HEK293T (cell line): ENCODE measurements around the gene CYP2F1.
"Not testable (repeated sequence)": the region's sequence is repeated elsewhere in the genome, so short reads cannot be mapped to it uniquely, and the experiment has no call there.

Source experiments
- CTCF ChIA-PET: fragments of 350-600 bp; formaldehyde crosslinking; extraction: SDS; loops from one replicate; lab custom pipeline; 2021; ENCODE audit warnings: antibody characterized with exemption, inconsistent platforms; lab: Yijun Ruan, JAX
- POLR2A ChIA-PET: fragments of 350-600 bp; formaldehyde crosslinking; extraction: SDS; loops from one replicate; lab custom pipeline; 2020; ENCODE audit warnings: antibody characterized with exemption, inconsistent platforms; lab: Yijun Ruan, JAX
- DNase-seq: peaks from one replicate; pipeline ENCODE4 v3.0.0; 2012; ENCODE audit warnings: mixed read lengths; ENCODE audit errors: extremely low spot score
- ARNT ChIP-seq: fragments of 450-650 bp; IDR thresholded peaks from 2 replicates; pipeline ENCODE4 v1.6.1; 2017; ENCODE audit warnings: mild to moderate bottlenecking
- BHLHE40 ChIP-seq: fragments of 450-650 bp; IDR thresholded peaks from 2 replicates; pipeline ENCODE4 v1.6.1; 2016; ENCODE audit warnings: mild to moderate bottlenecking, moderate library complexity, borderline replicate concordance
- CTBP1 ChIP-seq: fragments of 450-650 bp; IDR thresholded peaks from 2 replicates; pipeline ENCODE4 v1.6.1; 2016; ENCODE audit warnings: borderline replicate concordance
- ELF4 ChIP-seq: fragments of 450-650 bp; IDR thresholded peaks from 2 replicates; pipeline ENCODE4 v1.6.1; 2017; ENCODE audit warnings: antibody characterized with exemption
- FOXA1 ChIP-seq: fragments of 450-650 bp; IDR thresholded peaks from 2 replicates; pipeline ENCODE4 v1.6.1; 2016; ENCODE audit warnings: mild to moderate bottlenecking
- FOXK2 ChIP-seq: fragments of 450-650 bp; IDR thresholded peaks from 2 replicates; pipeline ENCODE4 v1.6.1; 2016; ENCODE audit warnings: mild to moderate bottlenecking
- FOXM1 ChIP-seq: fragments of 450-650 bp; IDR thresholded peaks from 2 replicates; pipeline ENCODE4 v1.6.1; 2017; ENCODE audit warnings: mild to moderate bottlenecking, borderline replicate concordance
- HDGF ChIP-seq: fragments of 450-650 bp; IDR thresholded peaks from 2 replicates; pipeline ENCODE4 v1.6.1; 2017; ENCODE audit warnings: antibody characterized with exemption, borderline replicate concordance
- L3MBTL2 ChIP-seq: fragments of 450-650 bp; conservative IDR thresholded peaks from 2 replicates; pipeline ENCODE4 v1.6.1; 2016; ENCODE audit warnings: mild to moderate bottlenecking
- LEF1 ChIP-seq: fragments of 450-650 bp; IDR thresholded peaks from 2 replicates; pipeline ENCODE4 v1.6.1; 2017; ENCODE audit warnings: mild to moderate bottlenecking, borderline replicate concordance
- NFRKB ChIP-seq: fragments of 450-650 bp; IDR thresholded peaks from 2 replicates; pipeline ENCODE4 v1.6.1; 2016; ENCODE audit warnings: mild to moderate bottlenecking, moderate library complexity
- SP1 ChIP-seq: fragments of 450-650 bp; IDR thresholded peaks from 2 replicates; pipeline ENCODE4 v1.6.1; 2017
- SUZ12 ChIP-seq: fragments of 450-650 bp; IDR thresholded peaks from 2 replicates; pipeline ENCODE4 v1.6.1; 2016; ENCODE audit warnings: mild to moderate bottlenecking
- TARDBP ChIP-seq: fragments of 450-650 bp; IDR thresholded peaks from 2 replicates; pipeline ENCODE4 v1.6.1; 2016
- ZNF384 ChIP-seq: fragments of 450-650 bp; IDR thresholded peaks from 2 replicates; pipeline ENCODE4 v1.6.1; 2016
- TF ChIP-seq, protein P1 (sequence below): fragments of 450-650 bp; IDR thresholded peaks from 2 replicates; pipeline ENCODE4 v1.6.1; 2016

The CYP2F1 gene

DNA sequence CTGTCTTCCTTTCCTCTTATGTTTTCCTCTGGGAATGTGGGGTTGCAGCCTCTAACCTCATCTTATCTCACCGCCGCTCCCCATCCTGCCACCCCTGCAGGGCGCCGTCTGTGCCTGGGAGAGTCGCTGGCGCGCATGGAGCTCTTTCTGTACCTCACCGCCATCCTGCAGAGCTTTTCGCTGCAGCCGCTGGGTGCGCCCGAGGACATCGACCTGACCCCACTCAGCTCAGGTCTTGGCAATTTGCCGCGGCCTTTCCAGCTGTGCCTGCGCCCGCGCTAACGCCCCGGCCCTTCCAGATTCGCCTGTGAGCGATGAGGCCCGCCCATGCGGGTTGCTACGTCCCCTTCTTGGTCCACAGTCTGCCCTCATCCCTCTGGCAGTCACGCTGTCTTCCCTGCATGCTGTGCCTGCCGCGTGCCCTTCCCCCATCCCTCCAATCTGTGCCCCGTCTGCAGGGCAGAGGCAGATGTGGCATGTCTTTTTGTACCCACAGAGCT is 13.6 kb downstream of the CYP2F1 start:
- DNase-seq, result peak; percentile 57
- CTCF ChIA-PET, result interaction anchor here (1.2 to 1.6 kb wide), 2 partner anchors 17 to 482 kb away, joined by 3 to 9 read pairs; no protein-coding TSS in a partner anchor

GRCh38 chr19:41128692-41129091 is 14.5 kb downstream of the CYP2F1 start:
- POLR2A ChIA-PET, result no interaction called here
- CTCF ChIA-PET, result no interaction called here
- no peak for TF ChIP-seq NFRKB
- no peak for TF ChIP-seq ELF4
- no peak for TF ChIP-seq FOXM1
- no peak for TF ChIP-seq LEF1
- TF ChIP-seq SUZ12, result no peak
- no peak for TF ChIP-seq CTBP1
- TF ChIP-seq ZNF384, result no peak
- TF ChIP-seq L3MBTL2, result no peak
- DNase-seq, result no peak

More for the DNA sequence above, 13.6 kb downstream of the CYP2F1 start:
- POLR2A ChIA-PET, result not testable (repeated sequence)

DNA sequence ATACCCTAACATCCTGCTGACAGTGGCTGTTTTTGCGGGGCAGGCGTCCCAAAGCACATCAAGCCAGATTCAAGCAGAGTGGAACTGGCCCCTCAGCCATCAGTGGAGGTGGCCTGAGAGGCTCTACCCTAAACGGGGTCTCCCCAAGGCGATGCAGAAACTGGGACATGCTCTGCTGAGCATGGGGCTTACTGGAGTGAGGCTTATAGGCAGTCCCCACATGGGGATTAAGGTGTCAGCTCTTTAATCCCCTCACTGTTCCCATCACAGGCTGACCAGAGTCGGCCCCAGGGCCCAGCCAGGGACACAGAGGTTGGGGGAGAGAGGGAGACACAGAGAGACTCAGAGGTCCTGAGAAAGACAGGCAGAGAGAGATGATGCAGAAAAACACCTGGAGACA is 17.0 kb downstream of the CYP2F1 start:
- no peak for DNase-seq
- ChIA-PET CTCF (no interaction called here), POLR2A (no interaction called here)
- TF ChIP-seq ZNF384 (no peak), TARDBP (no peak), ARNT (no peak), FOXA1 (no peak), BHLHE40 (no peak), FOXM1 (no peak), HDGF (no peak), L3MBTL2 (no peak), ELF4 (no peak)

DNA sequence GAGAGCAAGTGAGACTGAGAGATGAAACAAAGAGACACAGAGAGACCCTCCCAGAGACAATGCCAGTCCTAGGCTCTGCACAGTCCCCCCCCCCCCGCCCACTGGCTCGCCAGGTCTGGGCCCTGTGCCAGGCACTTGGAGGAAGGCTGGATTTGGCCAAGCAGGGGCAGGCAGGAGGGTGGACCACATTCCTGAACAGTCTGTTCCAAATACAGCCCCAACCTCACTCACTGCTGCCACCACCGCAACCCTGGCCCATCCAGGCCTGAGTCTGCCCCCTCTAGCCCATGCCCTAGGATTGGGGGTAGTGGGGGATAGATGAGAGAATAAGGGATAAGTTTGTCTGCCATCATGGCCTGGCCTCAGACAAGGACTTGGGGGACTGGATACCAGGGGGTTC is 19.0 kb downstream of the CYP2F1 start:
- ChIA-PET POLR2A (no interaction called here), CTCF (no interaction called here)
- no peak for TF ChIP-seq ZNF384
- no peak for TF ChIP-seq ELF4
- TF ChIP-seq FOXK2, result no peak
- no peak for TF ChIP-seq CTBP1
- no peak for TF ChIP-seq L3MBTL2
- no peak for TF ChIP-seq LEF1
- DNase-seq, result no peak

GRCh38 chr19:41134616-41135015 is 20.4 kb downstream of the CYP2F1 start:
- ChIA-PET CTCF (no interaction called here), POLR2A (no interaction called here)
- TF ChIP-seq, protein P1, sequence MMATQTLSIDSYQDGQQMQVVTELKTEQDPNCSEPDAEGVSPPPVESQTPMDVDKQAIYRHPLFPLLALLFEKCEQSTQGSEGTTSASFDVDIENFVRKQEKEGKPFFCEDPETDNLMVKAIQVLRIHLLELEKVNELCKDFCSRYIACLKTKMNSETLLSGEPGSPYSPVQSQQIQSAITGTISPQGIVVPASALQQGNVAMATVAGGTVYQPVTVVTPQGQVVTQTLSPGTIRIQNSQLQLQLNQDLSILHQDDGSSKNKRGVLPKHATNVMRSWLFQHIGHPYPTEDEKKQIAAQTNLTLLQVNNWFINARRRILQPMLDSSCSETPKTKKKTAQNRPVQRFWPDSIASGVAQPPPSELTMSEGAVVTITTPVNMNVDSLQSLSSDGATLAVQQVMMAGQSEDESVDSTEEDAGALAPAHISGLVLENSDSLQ, result no peak
- TF ChIP-seq HDGF, result no peak
- TF ChIP-seq FOXM1, result no peak
- TF ChIP-seq BHLHE40, result no peak
- TF ChIP-seq L3MBTL2, result no peak
- no peak for TF ChIP-seq ZNF384
- no peak for TF ChIP-seq NFRKB
- no peak for TF ChIP-seq ELF4
- TF ChIP-seq LEF1, result no peak
- TF ChIP-seq SP1, result no peak
- no peak for TF ChIP-seq SUZ12
- DNase-seq, result no peak

DNA sequence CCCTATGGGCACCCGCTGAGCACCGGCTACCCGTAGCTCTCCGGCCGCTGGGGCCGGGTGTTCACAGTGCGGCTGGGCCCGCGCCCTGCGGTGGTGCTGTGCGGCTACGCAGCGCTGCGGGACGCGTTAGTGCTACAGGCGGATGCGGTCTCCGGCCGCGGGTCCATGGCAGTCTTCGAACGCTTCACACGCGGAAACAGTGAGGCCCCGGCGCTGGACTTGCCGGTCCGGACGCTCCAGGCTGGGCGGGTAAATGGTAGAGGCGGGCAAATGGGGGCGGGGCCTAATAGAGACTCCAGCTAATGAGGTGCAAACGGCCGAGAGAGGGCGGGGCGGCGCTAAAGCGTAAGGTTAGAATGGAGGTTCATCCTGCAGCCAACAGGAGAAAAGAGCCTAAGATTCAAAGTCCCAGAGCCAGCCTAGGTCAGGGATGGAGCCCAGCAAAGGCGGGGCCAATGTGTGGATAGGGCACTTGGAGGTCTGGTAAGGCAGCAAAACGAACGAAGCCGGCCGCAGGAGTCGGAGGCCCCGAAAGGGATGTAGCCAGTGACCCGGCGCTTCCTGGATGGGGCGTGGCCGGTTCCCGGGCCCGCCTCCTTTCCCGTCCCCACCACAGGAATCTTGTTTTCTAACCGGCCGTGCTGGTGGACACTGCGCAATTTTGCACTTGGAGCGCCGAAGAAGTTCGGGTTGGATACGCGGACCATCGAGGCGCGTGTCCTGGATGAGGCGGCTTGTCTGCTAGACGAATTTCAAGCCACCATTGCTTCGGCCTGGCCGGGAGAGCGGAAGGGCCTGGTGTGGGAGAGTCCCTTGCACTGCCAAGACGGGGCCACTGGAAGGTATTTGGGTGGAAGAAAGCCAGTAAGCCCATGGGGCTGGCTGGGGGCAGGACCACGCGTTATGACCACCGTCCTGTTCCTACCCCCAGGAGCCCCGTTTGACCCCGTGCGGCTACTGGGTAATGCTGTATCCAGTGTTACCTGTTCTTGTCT is 21.5 kb downstream of the CYP2F1 start:
- CTCF ChIA-PET, POLR2A ChIA-PET, DNase-seq: not testable (repeated sequence)

- no peak for DNase-seq
- TF ChIP-seq HDGF (no peak), ARNT (no peak), NFRKB (no peak), SP1 (no peak), TARDBP (no peak), BHLHE40 (no peak), FOXK2 (no peak), L3MBTL2 (no peak), FOXA1 (no peak), FOXM1 (no peak), LEF1 (no peak), ZNF384 (no peak), CTBP1 (no peak), ELF4 (no peak), SUZ12 (no peak)
- TF ChIP-seq, protein P1, result no peak
- POLR2A ChIA-PET, result no interaction called here
- CTCF ChIA-PET, result no interaction called here
Measured at GRCh38 chr19:41136636-41137455, 22.6 kb downstream of the CYP2F1 start.
